Smooth muscle cell of the umbilical artery (primary cell): ENCODE data around the gene NOL7. TPM values are rescaled to one million over a fixed set of nuclear protein-coding genes. Genes with fewer than 3 reads are reported as not detected.

Experiments
- total RNA-seq: library from RNA; depleted of rRNA; stranded (reverse); fragments of >200 nt; gene quantifications from 2 replicates; pipeline ENCODE4 v1.2.3, GENCODE V29; 2014

The NOL7 gene
- 51.7 and 59.7 TPM in 2 replicates for total RNA-seq

GRCh38 chr6:13614926-13615791 lies at the start of gene NOL7:
Gene NOL7, plus strand, starts transcription at chr6:13615335. Its CDS starts 24 bp downstream, at chr6:13615359.

GRCh38 chr6:13574571-13575376 lies 40.4 kb upstream of the NOL7 start, which contains the start of gene SIRT5:
Gene SIRT5, plus strand, starts transcription at chr6:13574601. Its CDS starts 9,510 bp downstream, at chr6:13584111.

Other genes starting within 250 kb of the NOL7 start
- 13.7 and 16.9 TPM in 2 replicates for gene GFOD1, start 127.7 kb upstream of the NOL7 start, total RNA-seq
- 6.5 and 8.5 TPM in 2 replicates for gene SIRT5, start 40.7 kb upstream of the NOL7 start, total RNA-seq
- 37.4 and 53.3 TPM in 2 replicates for gene RANBP9, start 96.5 kb downstream of the NOL7 start, total RNA-seq
- gene MCUR1, start 199.2 kb downstream of the NOL7 start, total RNA-seq = 8.0 and 9.6 TPM in 2 replicates